ENCODE measurements around the gene LRRC4B. TPM values are rescaled to one million over a fixed set of nuclear protein-coding genes. Genes with fewer than 3 reads are reported as not detected.
A peak's percentile ranks its signal among the peaks of the same experiment; 100 is the strongest.

Gene LRRC4B
- total RNA-seq, 2 donors from 2014 or later = 0.58 TPM; not detected in 1

DNA sequence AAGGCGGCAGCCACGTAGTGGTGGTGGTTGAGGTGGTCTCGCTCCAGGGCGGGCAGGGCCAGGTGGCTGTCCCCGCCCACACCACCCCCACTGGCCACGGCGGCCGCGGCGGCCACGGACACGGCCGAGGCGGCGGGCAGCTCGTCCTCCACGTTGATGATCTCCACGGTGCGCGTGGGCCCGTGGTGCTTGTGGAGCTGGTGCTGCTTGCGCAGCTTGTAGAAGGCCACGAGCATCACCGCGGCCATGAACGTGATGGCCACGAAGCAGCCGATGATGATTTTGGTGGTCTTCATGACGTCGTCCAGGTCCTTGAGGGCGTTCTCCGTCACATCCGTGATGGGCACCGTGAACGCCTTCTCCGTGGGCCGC, 50.5 kb downstream of the LRRC4B start:
- ATAC-seq (replicated peaks in 1 of 2) (no peak), DNase-seq (no peak)
- H3K36me3 Mint-ChIP-seq (ENCODE audit: insufficient read depth in 2 of 2) = no peaks in the 10 kb centered on the region
- no peak overlapping the region for H3K27ac Mint-ChIP-seq
- H3K9me3 Mint-ChIP-seq = no peaks in the 10 kb centered on the region
- H3K4me1 Mint-ChIP-seq (ENCODE audit: low read depth) = no peaks in the 10 kb centered on the region
- peaks cover 18% of the 10 kb centered on the region for H3K27me3 Mint-ChIP-seq (ENCODE audit: low read depth)
- no peak overlapping the region for H3K4me3 Mint-ChIP-seq

GRCh38 chr19:50516964-50517703, 51.1 kb downstream of the LRRC4B start:
- Mint-ChIP-seq H3K36me3 (ENCODE audit: insufficient read depth in 2 of 2) (no peaks in the 10 kb centered on the region), H3K4me1 (ENCODE audit: low read depth) (no peaks in the 10 kb centered on the region), H3K4me3 (no peak overlapping the region), H3K27me3 (ENCODE audit: low read depth) (peaks cover 18% of the 10 kb centered on the region), H3K9me3 (no peaks in the 10 kb centered on the region), H3K27ac (no peak overlapping the region)
- no peak for ATAC-seq (replicated peaks in 1 of 2)
- DNase-seq = no peak

- peaks cover 18% of the 10 kb centered on the region for H3K27me3 Mint-ChIP-seq (ENCODE audit: low read depth)
- DNase-seq (no peak), ATAC-seq (replicated peaks in 1 of 2) (no peak)
- H3K27ac Mint-ChIP-seq = no peak overlapping the region
- H3K4me1 Mint-ChIP-seq (ENCODE audit: low read depth) = peaks cover 4% of the 10 kb centered on the region
- no peaks in the 10 kb centered on the region for H3K36me3 Mint-ChIP-seq (ENCODE audit: insufficient read depth in 2 of 2)
- H3K4me3 Mint-ChIP-seq = no peak overlapping the region
- H3K9me3 Mint-ChIP-seq = no peaks in the 10 kb centered on the region
Observed at GRCh38 chr19:50516456-50516855, 51.8 kb downstream of the LRRC4B start.

DNA sequence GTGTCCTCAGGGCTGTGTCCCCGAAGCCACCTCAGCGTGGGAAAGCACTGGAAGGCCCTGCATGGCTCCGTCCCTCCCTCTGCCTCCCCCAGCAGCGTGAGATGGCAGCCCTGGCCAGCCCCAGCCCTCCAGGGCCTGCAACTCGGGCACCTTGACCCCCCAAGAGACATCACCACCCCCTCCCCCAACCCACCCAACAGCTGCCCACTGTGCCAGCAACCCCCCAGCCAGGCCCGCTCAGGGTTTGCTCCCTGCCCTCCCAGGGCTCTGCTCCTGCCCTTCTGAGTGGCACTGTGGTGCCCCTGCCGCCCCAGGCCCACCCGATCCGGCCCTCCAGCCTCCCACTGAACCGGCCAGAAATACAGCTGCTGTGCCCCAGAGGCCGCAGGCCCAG, 53.1 kb downstream of the LRRC4B start:
- H3K4me1 Mint-ChIP-seq (ENCODE audit: low read depth) = peaks cover 14% of the 10 kb centered on the region
- no peak for ATAC-seq (replicated peaks in 1 of 2)
- H3K36me3 Mint-ChIP-seq (ENCODE audit: insufficient read depth in 2 of 2) = no peaks in the 10 kb centered on the region
- DNase-seq = no peak
- no peak overlapping the region for H3K4me3 Mint-ChIP-seq
- H3K9me3 Mint-ChIP-seq = no peaks in the 10 kb centered on the region
- H3K27me3 Mint-ChIP-seq (ENCODE audit: low read depth) = peaks cover 18% of the 10 kb centered on the region
- no peak overlapping the region for H3K27ac Mint-ChIP-seq

GRCh38 chr19:50514346-50515167, 53.7 kb downstream of the LRRC4B start:
- Mint-ChIP-seq H3K27me3 (ENCODE audit: low read depth) (peaks cover 18% of the 10 kb centered on the region), H3K36me3 (ENCODE audit: insufficient read depth in 2 of 2) (no peaks in the 10 kb centered on the region), H3K9me3 (no peaks in the 10 kb centered on the region), H3K4me3 (no peak overlapping the region), H3K27ac (no peak overlapping the region), H3K4me1 (ENCODE audit: low read depth) (peaks cover 16% of the 10 kb centered on the region)
- ATAC-seq (replicated peaks in 1 of 2) = no peak
- no peak for DNase-seq

- Mint-ChIP-seq H3K4me1 (ENCODE audit: low read depth) (peaks cover 16% of the 10 kb centered on the region), H3K4me3 (no peak within 1 kb of the TSS), H3K36me3 (ENCODE audit: insufficient read depth in 2 of 2) (no peaks in the 10 kb centered on the region), H3K27ac (peak within 1 kb of the TSS; percentile 52), H3K27me3 (ENCODE audit: low read depth) (peaks cover 18% of the 10 kb centered on the region), H3K9me3 (no peaks in the 10 kb centered on the region)
- no peak for DNase-seq
- no peak for ATAC-seq (replicated peaks in 1 of 2)
Observed at GRCh38 chr19:50513746-50514345, 54.4 kb downstream of the LRRC4B start, which contains the start of gene ASPDH. Gene ASPDH, minus strand, starts transcription at chr19:50513913. Its CDS starts 90 bp downstream, at chr19:50513823.

DNA sequence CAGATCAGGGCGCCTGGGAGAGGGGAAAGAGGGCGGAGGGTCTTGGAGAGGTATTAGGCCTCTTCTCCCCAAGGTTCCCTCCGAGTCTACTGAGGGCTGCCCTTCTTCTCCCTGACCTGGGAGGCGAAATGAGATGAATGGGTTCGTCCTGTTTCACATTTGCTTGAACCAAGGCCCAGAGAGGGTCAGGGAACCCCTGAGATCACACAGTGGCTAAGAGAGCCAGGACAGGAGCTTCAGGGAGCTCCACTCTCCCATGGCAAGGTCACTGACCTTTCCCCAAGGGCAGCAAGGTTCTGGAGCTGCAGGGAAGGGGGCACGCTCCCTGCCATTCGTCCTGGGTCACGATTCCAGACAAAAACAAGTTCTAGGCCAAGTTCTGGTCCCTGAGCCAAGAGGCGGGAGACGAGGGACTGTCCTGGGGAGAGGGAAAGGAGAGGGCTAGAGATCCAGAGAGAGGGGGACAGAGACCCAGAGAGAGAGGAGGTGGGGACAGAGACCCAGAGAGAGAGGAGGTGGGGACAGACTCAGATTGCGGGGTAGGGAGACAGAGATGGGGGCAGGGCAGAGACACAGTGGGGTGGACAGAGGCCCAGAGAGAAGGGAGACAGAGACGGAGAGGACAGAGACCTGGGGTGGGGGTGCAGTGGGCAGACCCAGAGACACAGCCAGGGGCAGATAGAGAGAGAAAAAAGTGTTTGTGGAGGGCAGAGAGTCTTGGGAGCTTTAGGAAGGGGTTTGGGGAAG, 55.1 kb downstream of the LRRC4B start:
- DNase-seq = no peak
- no peak overlapping the region for H3K4me3 Mint-ChIP-seq
- H3K27me3 Mint-ChIP-seq (ENCODE audit: low read depth) = peaks cover 18% of the 10 kb centered on the region
- H3K9me3 Mint-ChIP-seq = no peaks in the 10 kb centered on the region
- no peak for ATAC-seq (replicated peaks in 1 of 2)
- no peaks in the 10 kb centered on the region for H3K36me3 Mint-ChIP-seq (ENCODE audit: insufficient read depth in 2 of 2)
- peak overlapping the region; percentile 52 for H3K27ac Mint-ChIP-seq
- H3K4me1 Mint-ChIP-seq (ENCODE audit: low read depth) = peaks cover 16% of the 10 kb centered on the region

GRCh38 chr19:50512112-50512998, 55.9 kb downstream of the LRRC4B start:
- H3K36me3 Mint-ChIP-seq (ENCODE audit: insufficient read depth in 2 of 2) = no peaks in the 10 kb centered on the region
- H3K4me3 Mint-ChIP-seq = no peak overlapping the region
- H3K9me3 Mint-ChIP-seq = no peaks in the 10 kb centered on the region
- H3K4me1 Mint-ChIP-seq (ENCODE audit: low read depth) = peaks cover 16% of the 10 kb centered on the region
- DNase-seq (no peak), ATAC-seq (replicated peaks in 1 of 2) (no peak)
- peaks cover 18% of the 10 kb centered on the region for H3K27me3 Mint-ChIP-seq (ENCODE audit: low read depth)
- no peak overlapping the region for H3K27ac Mint-ChIP-seq

GRCh38 chr19:50511069-50511822, 57.0 kb downstream of the LRRC4B start, which contains the start of gene JOSD2:
Gene JOSD2, minus strand, starts transcription at chr19:50511191. Its CDS starts 760 bp downstream, at chr19:50510431.
- no peaks in the 10 kb centered on the region for H3K36me3 Mint-ChIP-seq (ENCODE audit: insufficient read depth in 2 of 2)
- peaks cover 17% of the 10 kb centered on the region for H3K27me3 Mint-ChIP-seq (ENCODE audit: low read depth)
- peak within 1 kb of the TSS; percentile 74 for H3K27ac Mint-ChIP-seq
- ATAC-seq (replicated peaks in 1 of 2) (peak; percentile 92 to 93), DNase-seq (peak; percentile 95 to 97)
- peak within 1 kb of the TSS; percentile 72 to 76 for H3K4me3 Mint-ChIP-seq
- H3K9me3 Mint-ChIP-seq = no peaks in the 10 kb centered on the region
- peaks cover 16% of the 10 kb centered on the region for H3K4me1 Mint-ChIP-seq (ENCODE audit: low read depth)

DNA sequence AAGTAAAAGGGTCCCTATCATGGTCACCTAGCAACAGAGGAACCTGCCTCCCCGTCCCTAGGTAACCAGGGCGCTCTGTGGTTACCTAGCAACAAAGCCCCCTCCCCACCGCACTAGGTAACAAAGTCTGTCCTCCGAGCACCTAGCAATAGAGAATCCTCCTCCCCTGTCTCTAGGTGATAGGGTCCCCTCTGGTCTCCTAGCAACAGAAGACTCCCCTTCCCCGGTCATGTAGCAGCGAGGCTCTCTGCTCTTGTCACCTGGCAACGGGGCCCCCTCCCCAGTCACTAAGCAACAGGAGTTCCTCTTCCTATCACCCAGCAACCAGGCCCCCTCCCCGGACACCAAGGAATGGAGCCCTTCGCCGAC, 57.6 kb downstream of the LRRC4B start:
- Mint-ChIP-seq H3K9me3 (no peaks in the 10 kb centered on the region), H3K27me3 (ENCODE audit: low read depth) (peaks cover 11% of the 10 kb centered on the region), H3K36me3 (ENCODE audit: insufficient read depth in 2 of 2) (peaks cover 0 to 1% of the 10 kb centered on the region in 2 donors), H3K4me3 (peak overlapping the region; percentile 72 to 76), H3K27ac (peak overlapping the region; percentile 74), H3K4me1 (ENCODE audit: low read depth) (peaks cover 16% of the 10 kb centered on the region)
- ATAC-seq (replicated peaks in 1 of 2) (no peak), DNase-seq (no peak)

GRCh38 chr19:50510121-50510670, 58.0 kb downstream of the LRRC4B start:
- peak overlapping the region; percentile 72 to 76 for H3K4me3 Mint-ChIP-seq
- peaks cover 9% of the 10 kb centered on the region for H3K27me3 Mint-ChIP-seq (ENCODE audit: low read depth)
- no peak for ATAC-seq (replicated peaks in 1 of 2)
- H3K4me1 Mint-ChIP-seq (ENCODE audit: low read depth) = peaks cover 16% of the 10 kb centered on the region
- H3K9me3 Mint-ChIP-seq = no peaks in the 10 kb centered on the region
- H3K36me3 Mint-ChIP-seq (ENCODE audit: insufficient read depth in 2 of 2) = peaks cover 0 to 4% of the 10 kb centered on the region in 2 donors
- H3K27ac Mint-ChIP-seq = peak overlapping the region; percentile 74
- DNase-seq = no peak

Data from activated T-cell treated with anti-CD3 and anti-CD28 coated beads, Interleukin-2, amount 50 U/mL, for 72 hours (primary cell).